IMR-90 (cell line): ENCODE measurements around the gene GHR. TPM values are rescaled to one million over a fixed set of nuclear protein-coding genes. Genes with fewer than 3 reads are reported as not detected.

Experiments
- ATAC-seq: fragments of 200-7000 bp; cut with Tn5 transposase; 2 replicates; pipeline ENCODE4 v1.9.1; 2020; ENCODE audit warnings: low read depth, mild to moderate bottlenecking, moderate library complexity
- BruUV-seq: library from RNA; stranded (reverse); fragments of 400-500 nt; replicated peaks from 2 replicates; lab custom pipeline; 2021; lab: Mats Ljungman, UMichigan
- CTCF ChIA-PET: fragments of 300-600 bp; formaldehyde crosslinking; extraction: SDS; loops from one replicate; lab custom pipeline; 2021; ENCODE audit warnings: antibody characterized with exemption; lab: Yijun Ruan, JAX
- POLR2A ChIA-PET: fragments of 300-600 bp; sonication (Branson Sonifier 250); formaldehyde crosslinking; loops from one replicate; lab custom pipeline; 2022; ENCODE audit warnings: antibody characterized with exemption; ENCODE audit not compliant: unreplicated experiment; lab: Charles Lee
- DNase-seq: peaks from one replicate; pipeline ENCODE4 v3.0.0; 2013
- H2AFZ ChIP-seq: replicated peaks from 2 replicates; pipeline ENCODE3; 2013; ENCODE audit warnings: low read length, mild to moderate bottlenecking; ENCODE audit not compliant: poor library complexity
- H2AK5ac ChIP-seq: 2 replicates; pipeline ENCODE4 v1.6.1; 2013; ENCODE audit warnings: low read depth, low read length, inconsistent platforms
- H2AK9ac ChIP-seq: replicated peaks from 2 replicates; pipeline ENCODE3; 2013; ENCODE audit warnings: mild to moderate bottlenecking, low read depth, low read length, moderate library complexity; ENCODE audit not compliant: poor library complexity
- H2BK120ac ChIP-seq: 2 replicates; pipeline ENCODE4 v1.6.1; 2013; ENCODE audit warnings: low read depth, low read length, inconsistent platforms
- H2BK15ac ChIP-seq: 3 replicates; pipeline ENCODE4 v1.6.1; 2013; ENCODE audit warnings: low read depth, low read length, inconsistent platforms
- H2BK20ac ChIP-seq: 2 replicates; pipeline ENCODE4 v1.6.1; 2013; ENCODE audit warnings: low read depth, mild to moderate bottlenecking, inconsistent platforms, low read length, moderate library complexity
- H2BK5ac ChIP-seq: 2 replicates; pipeline ENCODE4 v1.6.1; 2013; ENCODE audit warnings: mild to moderate bottlenecking, low read depth, low read length, inconsistent platforms; ENCODE audit not compliant: poor library complexity, severe bottlenecking
- H3K14ac ChIP-seq: replicated peaks from 2 replicates; pipeline ENCODE4 v1.6.1; 2013; ENCODE audit warnings: low read depth, low read length, inconsistent platforms
- H3K18ac ChIP-seq: 2 replicates; pipeline ENCODE4 v1.6.1; 2013; ENCODE audit warnings: low read depth, low read length, control low read depth
- H3K23ac ChIP-seq: 2 replicates; pipeline ENCODE4 v1.6.1; 2013; ENCODE audit warnings: low read depth, low read length, inconsistent platforms
- H3K27ac ChIP-seq: 2 replicates; pipeline ENCODE4 v1.5.1; 2013; ENCODE audit warnings: mild to moderate bottlenecking, control low read depth, low read length; ENCODE audit not compliant: insufficient read depth
- H3K27me3 ChIP-seq: 2 replicates; pipeline ENCODE4 v1.6.1; 2013; ENCODE audit warnings: low read length; ENCODE audit not compliant: control insufficient read depth, insufficient read depth
- H3K36me3 ChIP-seq: 2 replicates; pipeline ENCODE4 v1.6.1; 2013; ENCODE audit warnings: low read length, mixed read lengths; ENCODE audit not compliant: control insufficient read depth, insufficient read depth
- H3K4ac ChIP-seq: 2 replicates; pipeline ENCODE4 v1.6.1; 2013; ENCODE audit warnings: low read depth, low read length, inconsistent platforms
- H3K4me1 ChIP-seq: 2 replicates; pipeline ENCODE4 v1.6.1; 2013; ENCODE audit warnings: low read length, mixed read lengths; ENCODE audit not compliant: control insufficient read depth, insufficient read depth
- H3K4me2 ChIP-seq: 2 replicates; pipeline ENCODE4 v1.6.1; 2013; ENCODE audit warnings: low read depth, mild to moderate bottlenecking, control low read depth, low read length, moderate library complexity
- H3K4me3 ChIP-seq: 2 replicates; pipeline ENCODE4 v1.5.1; 2013; ENCODE audit warnings: low read depth, mild to moderate bottlenecking, control low read depth, low read length, moderate library complexity; ENCODE audit not compliant: insufficient read depth
- H3K56ac ChIP-seq: 2 replicates; pipeline ENCODE4 v1.6.1; 2013; ENCODE audit warnings: low read length, inconsistent platforms; ENCODE audit not compliant: insufficient read depth; ENCODE audit errors: extremely low read depth
- H3K79me1 ChIP-seq, 2 experiments: 2 replicates each; pipeline ENCODE4 v1.6.1; 2013; ENCODE audit warnings: low read length in 2 of 2, inconsistent platforms in 1 of 2, low read depth in 1 of 2
- H3K9ac ChIP-seq: 2 replicates; pipeline ENCODE4 v1.6.1; 2013; ENCODE audit warnings: low read depth, low read length, control low read depth
- H3K9me1 ChIP-seq: 2 replicates; pipeline ENCODE4 v1.6.1; 2013; ENCODE audit warnings: low read length, inconsistent platforms; ENCODE audit not compliant: insufficient read depth
- H3K9me3 ChIP-seq: 2 replicates; pipeline ENCODE4 v1.6.1; 2013; ENCODE audit warnings: low read length; ENCODE audit not compliant: control insufficient read depth, insufficient read depth
- H4K20me1 ChIP-seq: 2 replicates; pipeline ENCODE4 v1.6.1; 2013; ENCODE audit warnings: low read length, inconsistent platforms; ENCODE audit not compliant: insufficient read depth
- H4K5ac ChIP-seq: 2 replicates; pipeline ENCODE4 v1.6.1; 2013; ENCODE audit warnings: mild to moderate bottlenecking, low read depth, low read length, control low read depth
- H4K8ac ChIP-seq, 2 experiments: 2 replicates each; pipeline ENCODE4 v1.6.1; 2013; ENCODE audit warnings: low read depth in 2 of 2, low read length in 2 of 2, control low read depth in 1 of 2, inconsistent platforms in 1 of 2
- H4K91ac ChIP-seq: 2 replicates; pipeline ENCODE4 v1.6.1; 2013; ENCODE audit warnings: low read depth, low read length, inconsistent platforms; ENCODE audit not compliant: insufficient read depth
- MAFK ChIP-seq: IDR thresholded peaks from 2 replicates; pipeline ENCODE4 v1.6.1; 2012; ENCODE audit warnings: low read depth, low read length, improper control_type of control experiment
- MAZ ChIP-seq: IDR thresholded peaks from 2 replicates; pipeline ENCODE4 v1.6.1; 2012; ENCODE audit warnings: low read depth, mild to moderate bottlenecking, low read length, improper control_type of control experiment, moderate library complexity, borderline replicate concordance
- WGBS, 2 experiments: methylation state at CpG; one replicate each; pipeline versions ENCODE4 v1.1.5 to v1.1.7; 2013; ENCODE audit warnings: missing lambda C conversion rate in 2 of 2; ENCODE audit not compliant: insufficient read length in 1 of 2; ENCODE audit errors: extremely low coverage in 2 of 2; 5-methylcytosine and 5-hydroxymethylcytosine counted together
- dilution Hi-C: fragments of 300-500 bp; cut with HindIII; formaldehyde crosslinking; loops from one replicate; pipeline ENCODE4 v1.14.3; 2018; ENCODE audit warnings: low sequenced_read_pairs; ENCODE audit not compliant: unreplicated experiment
- in situ Hi-C: fragments of 300-500 bp; cut with MboI; formaldehyde crosslinking; loops from 3 replicates; pipeline ENCODE4 v1.14.3; 2019; ENCODE audit warnings: low sequenced_read_pairs, inconsistent platforms, mixed read lengths
- intact Hi-C: fragments of 100-400 bp; cut with micrococcal nuclease; formaldehyde crosslinking; loops from 2 replicates; pipeline ENCODE4 v1.10.0; 2022
- polyA plus RNA-seq, 3 experiments: library from polyadenylated mRNA; depleted of rRNA; stranded (reverse); fragments of >200 nt; gene quantifications; 2 replicates each; pipeline ENCODE4 v1.2.3, GENCODE V29; 2012; ENCODE audit warnings: low replicate concordance in 1 of 3
- total RNA-seq: library from RNA; depleted of rRNA; stranded (reverse); fragments of >200 nt; gene quantifications from 2 replicates; pipeline ENCODE4 v1.2.3, GENCODE V29; 2012

Gene GHR
- total and polyA plus RNA-seq, 2 of the 4 experiments (the other 2 are of a cell fraction): 0.36 to 1.1 TPM

DNA sequence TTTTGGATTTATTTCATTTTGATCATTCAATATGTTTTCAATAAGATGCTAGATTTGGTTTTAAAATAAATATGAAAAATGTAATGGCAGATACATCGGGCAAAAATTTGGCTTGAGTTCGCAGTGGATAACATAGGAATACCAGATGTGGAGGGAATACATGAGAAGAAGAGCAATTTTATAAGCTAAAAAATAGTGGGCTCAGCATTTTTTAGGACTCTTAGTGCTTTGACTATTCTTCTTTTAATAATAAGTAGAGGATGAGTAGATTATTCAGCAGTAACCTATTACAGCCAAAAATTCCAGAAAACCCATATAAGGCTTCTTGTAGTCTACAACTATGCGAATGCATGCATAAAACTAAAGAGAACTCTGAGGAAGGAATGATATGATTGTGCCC lies 22.8 kb upstream of the GHR start:
- no peaks in the 10 kb centered on the region for H3K36me3 ChIP-seq
- no peaks in the 10 kb centered on the region for H3K9me1 ChIP-seq
- H2AFZ ChIP-seq: no peak overlapping the region
- H3K27ac ChIP-seq: no peak overlapping the region
- H3K4ac ChIP-seq: no peak overlapping the region
- H4K20me1 ChIP-seq: no peaks in the 10 kb centered on the region
- H3K18ac ChIP-seq: no peak overlapping the region
- dilution Hi-C loops: no loop called here
- H2BK120ac ChIP-seq: no peak overlapping the region
- no peak overlapping the region for H4K5ac ChIP-seq
- no peak for ATAC-seq
- 70% methylated on average over 2 of the region's 3 CpGs; no CpG with 5 or more reads in 1 of the 2 experiments for WGBS, 2 experiments
- no peaks in the 10 kb centered on the region for H3K27me3 ChIP-seq
- no peak overlapping the region for H3K4me2 ChIP-seq
- H3K4me1 ChIP-seq: no peaks in the 10 kb centered on the region
- no peak for TF ChIP-seq MAZ
- TF ChIP-seq MAFK: peak; percentile 33
- H2BK5ac ChIP-seq: no peak overlapping the region
- no peak overlapping the region for H3K4me3 ChIP-seq
- H3K79me1 ChIP-seq: no peaks in the 10 kb centered on the region
- no peak overlapping the region for H2BK20ac ChIP-seq
- no TSS peak for BruUV-seq
- H3K14ac ChIP-seq: no peak overlapping the region
- H3K23ac ChIP-seq: no peak overlapping the region
- H2AK5ac ChIP-seq: no peak overlapping the region
- no peak overlapping the region for H4K8ac ChIP-seq
- ChIA-PET POLR2A (no interaction called here), CTCF (no interaction called here)
- H4K91ac ChIP-seq: no peak overlapping the region
- intact Hi-C loops: no loop called here
- H3K9me3 ChIP-seq: no peaks in the 10 kb centered on the region
- no peak overlapping the region for H3K9ac ChIP-seq
- in situ Hi-C loops: no loop called here
- H2AK9ac ChIP-seq: no peak overlapping the region
- no peak overlapping the region for H2BK15ac ChIP-seq
- H3K56ac ChIP-seq: no peak overlapping the region
- no peak for DNase-seq
